ENCODE data around the gene HOXC10.
A peak's percentile ranks its signal among the peaks of the same experiment; 100 is the strongest.

HOXC10 gene

DNA sequence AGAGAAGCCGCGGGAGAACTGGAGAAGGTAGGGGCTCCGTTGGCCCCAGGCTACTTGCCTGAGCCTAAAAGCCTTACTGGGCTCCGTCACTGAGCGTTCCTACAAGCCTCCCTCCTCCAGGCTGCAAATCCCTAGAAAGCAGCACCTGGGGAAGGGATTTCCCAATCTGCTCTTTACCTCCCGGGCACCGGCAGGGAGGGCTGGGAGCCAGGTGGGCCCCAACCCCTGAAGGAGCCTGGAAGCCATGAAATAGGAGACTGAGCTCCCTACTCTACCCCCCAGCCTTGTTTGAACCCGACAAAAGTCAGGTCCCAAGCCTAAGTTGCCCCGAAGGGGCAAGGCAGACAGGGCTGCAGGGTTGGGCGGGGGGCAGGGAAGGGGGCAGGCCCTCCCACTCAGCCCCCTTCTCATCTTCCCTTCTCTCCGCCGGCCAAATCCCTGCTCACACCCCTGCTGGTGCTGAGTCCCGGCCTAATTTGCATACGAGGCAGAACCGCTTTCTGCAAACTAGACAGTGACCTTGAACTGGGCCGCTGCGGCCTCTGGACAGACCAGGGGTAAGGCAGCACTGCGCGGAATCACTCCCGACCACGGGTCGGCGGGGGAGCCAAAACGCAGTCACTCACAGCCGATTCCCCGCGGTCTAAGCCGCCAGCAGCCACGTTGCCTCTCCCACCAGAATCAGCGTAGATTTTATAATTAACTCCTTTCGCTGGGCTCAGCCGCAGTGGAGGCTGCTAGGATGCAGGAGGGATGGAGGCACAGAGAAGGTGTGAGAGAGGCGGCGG lies 34.0 kb upstream of the HOXC10 start:
- no peak for DNase-seq (ENCODE audit: low spot score)

DNA sequence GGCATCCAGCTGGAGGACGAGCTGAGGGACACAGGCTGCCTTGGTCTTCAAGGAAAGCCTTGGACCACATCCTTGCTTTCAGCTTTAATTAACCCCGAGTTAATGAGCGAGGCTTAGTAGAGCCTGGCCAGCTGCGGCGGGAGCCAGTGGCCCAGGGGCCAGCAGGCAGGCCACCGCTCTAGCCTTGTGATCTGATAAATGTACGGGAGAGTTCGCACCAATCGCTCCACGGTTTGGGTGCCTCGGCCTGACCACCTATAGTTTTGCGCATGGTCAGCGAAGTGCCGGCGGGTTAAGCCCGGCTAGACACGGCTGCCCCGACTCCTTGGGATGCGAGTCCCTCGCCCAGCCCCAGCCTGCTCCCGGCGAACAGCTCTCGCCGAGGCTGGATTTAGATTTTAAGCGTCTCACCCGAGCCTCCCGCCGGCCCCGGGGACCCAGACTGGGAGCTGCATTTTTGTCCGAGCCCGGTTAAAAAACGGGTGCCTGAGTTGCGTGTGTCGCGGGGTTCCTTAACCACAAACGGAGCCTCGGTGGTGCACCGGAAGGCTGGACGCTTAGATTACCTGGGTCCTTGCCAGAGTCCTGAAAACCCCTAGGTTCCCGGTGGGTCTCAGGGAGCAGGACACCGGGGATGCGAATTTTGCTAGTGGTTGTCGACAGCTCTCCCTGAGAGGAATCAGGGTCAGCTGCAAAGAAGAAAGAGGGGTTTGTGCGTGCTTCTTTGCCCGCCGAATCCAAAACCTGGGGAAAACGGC lies 33.2 kb upstream of the HOXC10 start:
- DNase-seq (ENCODE audit: low spot score), result no peak

DNA sequence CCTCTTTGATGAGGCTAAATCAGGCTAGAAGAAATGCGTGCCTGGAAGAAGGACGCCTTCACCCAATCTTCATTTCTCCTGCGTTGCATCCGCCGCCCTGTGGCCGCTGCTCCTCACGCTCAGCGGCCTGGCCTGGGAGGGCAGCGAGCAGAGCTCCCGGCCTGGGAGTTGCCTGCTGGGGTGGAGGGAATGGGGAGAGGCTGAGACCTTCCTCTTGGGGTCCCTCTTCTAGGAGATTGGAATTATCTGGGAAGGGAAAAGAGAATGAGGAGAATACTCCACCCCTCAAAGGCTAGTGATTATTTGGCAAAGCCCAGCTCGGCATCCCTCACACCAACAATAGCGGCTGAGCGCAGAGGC lies 32.6 kb upstream of the HOXC10 start:
- DNase-seq (ENCODE audit: low spot score), result peak; percentile 52

DNA sequence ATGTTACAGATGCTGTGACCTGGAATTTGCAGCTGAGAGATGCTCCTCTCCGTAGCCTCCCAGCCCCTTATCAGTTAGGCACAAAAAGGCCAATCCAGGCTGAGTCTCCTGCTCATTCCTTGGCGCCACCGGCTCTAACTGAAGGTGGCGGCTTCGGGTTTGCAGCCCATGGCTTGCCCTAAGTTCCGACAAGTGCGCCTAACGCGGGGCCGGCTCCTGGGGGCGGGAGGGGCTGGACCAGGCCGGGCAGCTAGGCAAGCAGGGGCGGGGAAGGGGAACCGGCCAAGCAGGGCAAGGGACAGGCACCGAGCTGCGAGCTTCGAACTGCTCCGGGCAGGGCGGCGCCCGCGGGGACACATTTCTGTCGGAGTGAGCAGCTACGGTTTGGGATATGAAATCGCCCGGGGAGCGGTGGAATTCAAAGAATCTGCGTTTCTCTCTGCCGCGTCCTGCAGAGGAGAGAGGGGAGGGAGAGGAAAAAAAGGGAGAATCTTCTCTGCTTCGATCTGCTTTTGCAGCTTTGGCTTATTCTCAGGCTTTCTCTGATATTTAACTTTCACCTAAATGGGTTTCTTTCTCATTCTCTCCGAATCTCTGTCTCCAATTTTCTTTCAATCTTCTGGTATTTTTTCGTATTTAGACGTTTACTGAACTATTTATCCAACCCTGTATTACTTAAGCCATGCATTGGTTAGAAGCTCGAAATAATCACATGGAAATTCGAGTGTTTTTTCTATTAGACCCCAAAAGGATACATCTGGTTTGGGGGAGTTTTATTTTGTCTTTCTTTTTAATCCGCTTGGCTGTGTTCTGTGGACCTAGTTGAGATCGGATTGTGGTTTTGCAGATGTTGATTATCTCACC lies 31.8 kb upstream of the HOXC10 start:
- DNase-seq (ENCODE audit: low spot score), result no peak

DNA sequence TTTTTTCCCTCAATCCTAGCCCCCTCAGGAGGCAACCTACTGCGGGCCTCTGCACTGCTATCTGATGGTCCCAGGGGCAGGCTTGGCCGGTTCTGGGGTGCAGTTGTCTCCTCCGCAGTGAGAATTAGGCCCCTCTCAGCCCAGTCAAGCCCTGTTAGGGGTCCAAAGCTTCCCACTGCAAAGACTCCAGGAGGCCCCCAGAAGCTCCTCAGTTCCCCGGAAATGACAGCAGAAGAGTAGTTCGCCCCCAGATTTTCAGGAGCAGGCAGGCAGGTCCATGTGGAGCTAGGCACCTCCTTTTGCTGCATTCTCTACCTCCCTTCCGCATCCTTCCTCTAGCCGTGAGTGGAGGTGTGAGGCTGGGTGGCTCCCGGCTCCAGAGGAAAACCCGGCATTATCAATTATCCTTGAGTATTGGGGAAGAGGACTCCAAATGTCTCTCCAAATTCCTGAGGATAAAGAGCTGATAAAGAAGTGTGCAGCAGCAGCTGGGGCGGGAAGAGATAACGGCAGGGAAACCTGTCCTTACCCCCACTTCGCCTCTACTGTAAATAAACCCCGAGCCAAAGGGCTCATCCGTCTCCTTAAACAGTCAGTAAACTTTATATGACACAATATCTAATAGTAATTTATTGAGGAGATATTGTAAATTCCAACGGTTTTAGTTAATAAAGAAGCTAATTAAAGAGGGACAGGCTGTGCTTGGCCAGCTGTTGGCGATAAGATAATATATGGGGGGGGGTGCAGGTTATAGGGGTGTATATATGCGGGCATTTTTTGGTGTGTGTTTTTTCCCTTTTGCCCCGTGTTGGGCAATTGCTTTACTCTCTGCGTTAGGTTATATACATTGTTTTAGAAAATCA lies 30.9 kb upstream of the HOXC10 start:
- no peak for DNase-seq (ENCODE audit: low spot score)

DNA sequence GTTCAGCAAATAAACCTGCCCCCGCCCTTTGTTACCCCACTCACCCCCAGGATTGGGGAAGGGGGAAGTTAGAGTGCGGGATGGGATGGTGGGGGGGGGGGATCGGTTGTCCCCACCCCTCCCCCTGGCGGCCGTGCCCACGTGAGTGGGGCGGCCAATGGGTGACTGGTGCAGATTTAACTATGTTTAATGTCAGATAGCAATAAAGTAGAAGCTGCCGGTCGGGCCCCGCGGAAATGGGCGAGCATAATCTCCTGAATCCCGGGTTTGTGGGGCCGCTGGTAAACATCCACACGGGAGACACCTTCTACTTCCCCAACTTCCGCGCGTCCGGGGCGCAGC lies 30.3 kb upstream of the HOXC10 start, which contains the start of gene HOXC12:
TSS of gene HOXC12 (plus strand) at position 210 of the 342 bp plus-strand sequence. CDS start at position 237, 27 bp downstream.
- DNase-seq (ENCODE audit: low spot score), result no peak

DNA sequence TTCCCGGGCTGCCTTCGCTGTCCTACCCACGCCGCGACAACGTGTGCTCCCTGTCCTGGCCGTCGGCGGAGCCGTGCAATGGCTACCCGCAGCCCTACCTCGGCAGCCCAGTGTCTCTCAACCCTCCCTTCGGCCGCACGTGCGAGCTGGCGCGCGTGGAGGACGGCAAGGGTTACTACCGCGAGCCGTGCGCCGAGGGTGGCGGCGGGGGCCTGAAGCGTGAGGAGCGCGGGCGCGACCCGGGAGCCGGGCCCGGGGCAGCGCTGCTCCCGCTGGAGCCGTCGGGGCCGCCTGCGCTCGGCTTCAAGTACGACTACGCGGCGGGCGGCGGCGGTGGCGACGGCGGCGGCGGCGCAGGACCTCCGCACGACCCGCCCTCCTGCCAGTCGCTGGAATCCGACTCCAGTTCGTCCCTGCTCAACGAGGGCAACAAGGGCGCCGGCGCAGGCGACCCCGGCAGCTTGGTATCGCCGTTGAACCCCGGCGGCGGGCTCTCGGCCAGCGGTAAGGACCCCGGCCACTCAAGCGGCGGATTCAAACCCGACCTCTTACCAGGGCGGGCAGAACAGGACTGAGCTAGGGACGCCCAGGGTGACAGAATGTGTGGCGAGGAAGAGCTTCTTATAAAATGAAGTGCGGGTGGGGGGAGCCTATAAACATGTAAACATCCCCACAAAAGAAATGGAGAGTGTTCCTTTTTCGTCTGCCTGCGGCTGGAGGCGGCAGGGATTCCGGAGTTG lies 29.7 kb upstream of the HOXC10 start:
- DNase-seq (ENCODE audit: low spot score), result no peak

DNA sequence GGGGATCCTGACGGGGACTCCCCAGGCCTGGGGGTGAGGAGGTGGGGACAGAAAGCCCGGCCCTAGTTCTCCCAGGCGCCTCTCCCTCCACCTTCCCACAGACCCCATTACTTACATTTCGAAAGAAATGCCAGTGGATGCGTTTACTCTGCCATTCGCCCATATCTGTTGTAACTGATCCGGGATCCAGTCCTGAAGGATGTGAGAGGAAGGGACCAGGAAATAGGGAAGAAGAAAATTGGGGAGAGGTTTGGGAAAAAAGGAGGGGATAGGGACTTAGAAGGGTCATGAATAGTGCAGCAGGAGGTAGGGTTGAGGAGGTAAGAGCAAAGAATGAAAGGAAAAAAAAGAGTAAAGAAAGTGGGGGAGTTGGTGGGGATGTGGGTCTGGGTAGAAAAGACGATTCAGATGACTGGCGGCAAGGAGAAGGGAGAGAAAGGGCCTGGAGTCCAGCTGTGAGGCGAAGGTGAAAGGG lies 29.1 kb upstream of the HOXC10 start:
- no peak for DNase-seq (ENCODE audit: low spot score)

DNA sequence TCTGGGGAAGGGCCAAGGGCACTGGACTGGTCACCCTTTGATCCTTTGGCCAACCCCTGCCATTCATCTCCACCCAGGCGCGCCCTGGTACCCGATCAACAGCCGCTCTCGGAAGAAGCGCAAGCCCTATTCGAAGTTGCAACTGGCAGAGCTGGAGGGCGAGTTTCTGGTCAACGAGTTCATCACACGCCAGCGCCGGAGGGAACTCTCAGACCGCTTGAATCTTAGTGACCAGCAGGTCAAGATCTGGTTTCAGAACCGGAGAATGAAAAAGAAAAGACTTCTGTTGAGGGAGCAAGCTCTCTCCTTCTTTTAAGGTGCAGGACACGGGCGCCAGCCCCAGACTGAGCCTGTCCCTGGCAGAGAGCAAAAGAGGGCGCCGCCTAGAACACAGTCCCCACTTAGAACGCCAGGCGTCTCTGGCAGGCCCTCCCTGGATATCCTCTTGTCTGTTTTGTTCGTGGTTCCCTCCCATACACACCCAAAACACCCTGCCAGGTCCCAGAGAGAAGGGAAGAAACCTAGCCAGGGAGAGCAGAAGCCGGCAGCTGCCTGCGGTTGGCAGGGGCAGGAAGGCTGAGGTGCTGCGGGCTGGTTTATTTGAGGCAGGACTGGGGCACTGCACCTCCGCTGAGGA lies 28.6 kb upstream of the HOXC10 start:
- no peak for DNase-seq (ENCODE audit: low spot score)

DNA sequence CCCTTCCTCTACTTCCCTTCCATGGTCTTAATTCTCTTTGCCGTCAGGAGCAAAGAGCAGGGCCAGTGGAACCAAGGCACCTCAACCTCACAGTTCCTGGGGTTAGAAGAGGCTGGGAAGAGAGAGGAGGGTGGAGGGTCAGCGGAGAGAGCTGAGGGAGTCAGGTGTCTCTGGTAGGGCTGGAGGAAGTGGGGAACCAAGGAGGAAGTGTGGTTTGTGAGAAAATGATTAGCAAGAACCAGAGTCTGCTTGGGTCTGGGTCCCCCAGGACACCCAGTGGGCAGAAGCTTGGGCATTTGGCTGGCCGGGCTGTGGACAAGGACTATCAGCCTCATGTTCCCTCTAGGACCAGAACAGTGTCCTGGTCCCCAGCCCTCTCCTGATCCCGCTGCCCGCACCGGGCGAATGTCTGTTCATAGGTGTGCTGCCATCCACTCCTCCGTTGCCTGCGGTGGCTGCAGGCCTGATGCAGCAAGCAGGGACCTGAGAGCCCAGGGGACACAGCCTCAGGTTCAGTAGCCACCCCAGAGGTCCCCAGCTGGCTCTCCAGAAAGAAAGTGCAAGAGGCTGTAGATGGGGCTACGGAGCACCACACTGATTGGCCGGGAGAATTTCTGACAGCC lies 27.9 kb upstream of the HOXC10 start:
- no peak for DNase-seq (ENCODE audit: low spot score)

DNA sequence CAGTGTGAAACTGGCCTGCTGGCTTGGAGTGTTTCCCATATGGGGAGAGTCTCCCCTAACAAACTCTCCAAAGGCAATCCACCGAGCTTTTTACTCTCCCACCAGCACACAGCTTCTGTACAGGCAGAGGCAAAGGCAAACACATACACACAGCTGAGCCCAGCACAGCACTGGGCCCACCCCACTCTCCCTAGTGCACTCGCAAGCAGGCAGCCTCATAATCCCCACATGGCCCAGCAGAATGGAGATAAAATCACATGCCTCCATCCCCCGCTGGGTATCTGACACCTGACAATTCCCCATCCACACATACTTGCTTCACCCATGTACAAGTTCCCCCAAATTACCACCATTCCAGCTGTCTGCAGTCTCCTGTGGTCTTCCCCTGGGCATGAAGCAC lies 26.8 kb upstream of the HOXC10 start:
- DNase-seq (ENCODE audit: low spot score), result no peak

DNA sequence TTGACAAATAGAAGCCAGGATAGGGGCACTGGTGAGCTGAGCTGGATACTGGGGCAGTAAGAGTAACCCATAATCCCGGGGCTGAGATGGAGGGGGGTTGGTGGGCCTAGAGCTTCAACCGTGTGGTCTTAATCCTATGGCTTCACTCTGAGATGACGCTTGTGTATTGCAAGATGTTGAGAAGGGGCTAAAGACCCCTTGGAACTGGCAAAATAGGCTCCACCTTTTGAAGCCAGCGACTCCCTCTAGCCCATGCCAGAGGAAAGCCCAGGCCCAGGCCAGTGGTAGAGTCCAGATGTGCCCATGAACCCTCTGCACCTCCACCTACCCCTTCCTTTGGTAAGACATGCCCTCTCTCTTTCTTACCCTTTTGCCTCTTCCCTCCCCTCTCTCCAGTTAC lies 25.6 kb upstream of the HOXC10 start:
- DNase-seq (ENCODE audit: low spot score), result no peak

DNA sequence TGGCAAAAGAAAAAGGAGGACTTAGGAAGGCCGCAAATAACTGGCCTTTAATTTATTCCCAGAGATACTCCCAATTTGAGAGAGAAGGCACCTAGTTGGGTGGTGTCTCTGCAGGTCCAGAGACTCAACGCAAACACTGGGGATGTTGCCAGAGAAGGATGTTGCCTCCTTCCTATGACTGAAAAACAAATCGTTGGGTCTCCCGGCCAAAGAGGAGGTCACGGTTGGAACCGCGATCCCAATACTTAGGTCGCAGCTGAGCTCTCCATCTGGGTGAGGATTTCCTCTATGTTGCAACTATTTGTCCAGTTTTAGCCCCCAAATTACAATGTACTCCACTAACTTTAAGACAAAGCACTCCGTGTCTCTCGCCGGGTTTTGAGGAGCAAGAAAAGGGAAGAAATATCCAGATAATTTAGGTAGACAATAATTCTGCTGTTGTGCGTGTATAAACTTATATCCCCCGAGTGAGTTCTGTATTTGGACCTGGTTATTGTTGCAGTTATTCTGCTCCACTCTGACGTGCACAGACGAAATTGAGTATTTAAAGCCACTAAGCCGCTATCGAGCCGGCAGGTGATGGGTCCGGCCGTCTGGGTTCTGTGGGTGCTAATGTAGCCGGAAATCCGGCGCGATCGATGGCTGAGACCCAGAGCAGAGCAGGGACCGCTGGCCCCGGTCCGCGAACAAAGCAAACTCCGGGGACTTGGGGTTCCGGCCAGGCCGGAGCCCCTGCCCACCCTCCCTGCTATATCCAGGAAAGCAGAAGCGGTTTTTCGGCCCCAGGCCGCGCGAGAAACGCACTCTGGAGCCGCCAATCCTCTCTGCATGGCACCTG lies 24.5 kb upstream of the HOXC10 start:
- no peak for DNase-seq (ENCODE audit: low spot score)

DNA sequence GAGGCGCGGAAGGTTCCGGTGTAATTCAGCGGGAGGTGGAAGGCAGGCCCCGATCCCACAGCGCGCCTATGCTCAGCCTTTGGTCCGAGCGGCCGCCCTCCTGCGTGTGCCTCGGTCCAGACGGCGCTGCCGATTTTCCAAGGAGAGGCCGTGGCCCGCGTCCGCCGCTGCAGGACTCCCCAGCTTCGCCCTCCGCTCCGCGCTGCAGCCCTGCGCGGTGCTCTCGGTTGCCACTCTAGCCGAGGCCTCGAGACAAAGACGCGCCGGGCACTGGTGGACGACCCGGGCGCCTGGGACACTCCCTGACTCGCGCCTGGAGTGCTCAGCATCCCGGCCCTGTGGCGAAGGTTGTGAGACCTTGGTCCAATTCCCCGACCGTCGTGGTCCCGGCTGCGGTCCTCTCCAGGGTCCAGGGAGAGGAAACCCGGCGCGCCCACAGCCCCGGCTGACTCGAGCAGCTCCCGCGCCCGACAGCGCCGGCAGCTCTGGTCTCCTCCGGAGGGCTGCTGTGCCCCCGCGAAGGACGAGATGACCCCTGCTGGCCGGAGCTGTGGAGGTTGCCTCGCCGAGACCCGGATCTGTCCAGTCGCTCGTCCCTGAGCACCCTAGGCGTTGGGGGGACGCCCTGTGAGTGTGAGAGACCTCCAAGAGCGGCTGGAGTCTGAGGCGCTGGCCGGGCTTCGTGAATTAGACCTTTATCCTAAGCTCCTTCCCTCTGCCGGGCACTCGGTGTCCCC lies 23.8 kb upstream of the HOXC10 start:
- no peak for DNase-seq (ENCODE audit: low spot score)

DNA sequence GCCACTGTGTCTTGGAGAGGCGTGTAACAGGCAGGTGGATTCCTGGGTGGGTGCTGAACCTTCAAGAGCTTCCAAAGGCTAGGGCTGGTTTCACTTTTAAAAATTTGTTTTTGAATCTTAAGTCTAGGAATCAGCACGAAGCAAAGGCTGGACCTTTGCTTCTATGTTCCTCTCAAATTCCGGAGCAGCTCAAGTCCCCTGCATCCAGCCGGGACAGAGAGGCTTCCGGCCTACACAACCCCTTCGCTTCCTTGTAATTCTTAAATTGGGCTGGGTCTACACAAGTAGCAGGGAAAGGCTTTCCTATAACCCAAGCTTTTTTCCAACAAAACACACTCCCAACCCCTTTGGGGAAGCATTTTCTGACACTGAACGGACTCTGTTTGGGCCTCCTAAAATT lies 21.9 kb upstream of the HOXC10 start:
- DNase-seq (ENCODE audit: low spot score), result no peak

DNA sequence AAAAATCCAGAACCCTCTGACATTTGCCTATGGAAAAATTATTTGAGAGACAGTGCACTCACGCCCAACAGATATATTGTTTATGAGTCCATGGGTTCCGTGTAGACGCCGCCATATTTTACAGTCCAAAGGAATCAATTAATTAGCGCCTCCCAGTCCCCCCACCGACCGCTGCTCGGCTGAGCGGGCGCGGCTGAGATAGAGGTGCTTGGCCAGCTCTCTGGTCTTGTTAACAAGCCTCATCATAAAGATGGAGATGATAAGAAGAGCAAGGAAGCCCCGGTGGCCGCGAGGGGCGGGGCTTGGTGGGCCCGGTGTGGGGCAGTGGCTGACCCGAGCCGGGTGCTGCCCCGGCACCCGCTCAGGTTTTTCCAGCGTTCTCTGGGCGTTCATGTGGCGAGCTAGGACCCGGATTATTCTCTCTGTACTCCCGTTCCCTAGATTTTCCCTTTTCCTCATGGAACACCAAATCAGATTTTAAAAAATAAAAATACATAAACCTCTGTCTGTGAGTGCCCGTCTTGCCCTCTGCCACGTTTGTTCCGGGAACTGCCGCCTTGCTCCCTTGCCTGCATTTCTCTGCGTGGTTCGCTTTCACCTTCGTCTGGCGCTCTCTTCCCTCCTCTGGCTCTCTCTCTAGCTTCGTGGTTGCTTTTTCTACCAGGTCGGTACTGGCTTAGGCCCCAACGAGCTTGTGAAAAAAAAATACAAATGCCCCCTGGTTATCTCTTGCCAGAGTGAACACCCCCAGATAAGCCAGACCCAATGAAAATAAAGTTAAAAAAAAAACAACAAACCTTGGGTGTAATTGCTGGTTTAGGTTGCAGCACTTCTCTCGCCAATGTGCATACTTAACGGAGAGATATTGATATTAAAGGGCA lies 21.3 kb upstream of the HOXC10 start:
- no peak for DNase-seq (ENCODE audit: low spot score)

DNA sequence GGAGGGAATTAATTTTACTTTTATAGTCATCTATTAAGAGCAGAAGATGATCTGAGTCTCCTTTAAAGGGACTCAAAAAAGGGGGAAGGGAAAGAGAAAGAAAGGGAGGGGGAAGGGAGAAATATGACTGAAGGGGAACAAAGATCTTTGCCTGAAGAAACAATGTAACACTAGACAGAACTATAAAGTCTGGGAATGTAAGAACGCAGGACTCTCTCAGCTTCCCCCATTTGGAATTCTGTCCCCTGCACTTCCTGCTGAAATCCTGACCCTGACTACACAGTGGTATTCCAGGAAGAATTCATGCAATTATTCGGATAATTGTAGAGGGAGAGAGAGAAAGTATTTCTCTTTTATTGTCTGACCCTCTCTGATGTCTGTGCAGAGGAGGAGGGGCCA lies 20.6 kb upstream of the HOXC10 start:
- DNase-seq (ENCODE audit: low spot score), result no peak
